HG02884 (cell line): Measurements from ENCODE around the gene SOS1.
"Not testable (repeated sequence)": the region's sequence is repeated elsewhere in the genome, so short reads cannot be mapped to it uniquely, and the experiment has no call there.

ENCODE experiments used
- ATAC-seq: cut with Tn5 transposase; IDR thresholded peaks from one replicate; pipeline ENCODE4 v1.9.1; 2021; ENCODE audit warnings: mild to moderate bottlenecking, moderate library complexity; ENCODE audit not compliant: unreplicated experiment

Gene SOS1

DNA sequence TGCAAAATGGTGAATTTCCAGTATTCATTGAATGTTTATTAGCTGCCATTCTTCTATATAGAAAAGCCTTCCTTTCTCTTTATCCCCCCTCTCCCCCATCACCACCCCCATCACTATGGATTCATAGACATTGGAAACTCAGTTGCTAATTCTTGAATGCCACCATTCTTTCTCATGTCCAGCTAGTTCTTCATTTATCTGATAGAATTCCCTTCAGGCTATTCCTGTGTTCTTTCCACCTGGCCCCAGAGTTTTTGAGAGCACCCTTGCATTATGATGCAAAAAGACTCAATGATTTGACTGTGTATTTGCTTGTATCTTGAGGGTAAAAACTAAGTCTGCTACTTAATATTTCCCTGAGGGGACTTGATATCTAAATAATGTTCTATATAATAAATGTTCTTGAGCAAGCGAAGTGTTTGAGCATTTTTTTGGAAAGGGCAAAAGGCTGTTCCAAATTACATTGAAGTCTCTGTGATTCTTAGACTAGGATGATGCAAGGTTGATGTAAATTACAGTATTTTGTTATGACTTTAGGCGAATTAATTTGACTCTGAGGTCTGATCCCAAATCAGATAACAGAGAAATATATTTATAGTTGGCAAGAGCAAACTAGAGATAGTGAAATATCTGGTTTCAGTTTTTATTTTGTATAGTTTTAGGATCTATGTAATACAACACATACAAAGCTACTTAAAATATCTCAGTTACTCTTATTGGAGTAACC, 18.8 kb upstream of the SOS1 start:
- no peak for ATAC-seq

DNA sequence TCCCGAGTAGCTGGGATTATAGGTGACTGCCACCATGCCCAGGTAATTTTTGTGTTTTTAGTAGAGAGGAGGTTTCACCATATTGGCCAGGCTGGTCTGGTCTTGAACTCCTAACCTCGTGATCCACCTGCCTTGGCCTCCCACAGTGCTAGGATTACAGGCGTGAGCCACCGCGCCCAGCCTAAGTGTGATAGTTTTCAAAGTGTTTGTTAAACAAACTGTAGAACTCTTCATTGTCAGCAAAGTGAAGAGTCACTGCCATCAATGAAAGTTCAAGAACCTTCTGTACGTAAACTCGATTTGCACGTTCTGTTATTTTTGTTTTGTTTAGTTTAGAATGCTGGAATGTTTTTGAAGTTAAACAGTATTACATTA, 18.0 kb upstream of the SOS1 start:
- ATAC-seq: no peak

DNA sequence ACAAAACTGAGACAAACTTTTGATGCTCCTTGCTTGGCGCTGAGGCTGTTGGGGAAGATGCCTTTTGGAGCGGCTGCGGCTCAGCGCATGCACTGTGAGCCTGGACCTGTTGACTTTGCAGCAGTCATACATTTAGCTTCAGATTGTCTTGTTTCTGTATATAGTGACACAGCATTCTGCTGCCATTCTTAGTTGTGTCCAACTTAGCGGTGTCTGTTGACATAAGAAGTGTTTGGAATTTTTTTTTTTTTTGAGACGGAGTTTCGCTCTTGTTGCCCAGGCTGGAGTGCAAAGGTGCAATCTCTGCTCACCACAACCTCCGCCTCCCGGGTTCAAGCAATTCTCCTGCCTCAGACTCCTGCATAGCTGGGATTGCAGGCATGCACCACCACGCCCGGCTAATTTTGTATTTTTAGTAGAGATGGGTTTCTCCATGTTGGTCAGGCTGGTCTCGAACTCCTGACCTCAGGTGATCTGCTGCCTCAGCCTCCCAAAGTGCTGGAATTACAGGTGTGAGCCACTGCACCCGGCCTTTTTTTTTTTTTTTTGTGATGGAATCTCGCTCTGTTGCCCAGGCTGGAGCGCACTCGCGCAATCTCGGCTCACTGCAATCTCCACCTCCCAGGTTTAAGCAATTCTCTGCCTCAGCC, 17.5 kb upstream of the SOS1 start:
- ATAC-seq: not testable (repeated sequence)

DNA sequence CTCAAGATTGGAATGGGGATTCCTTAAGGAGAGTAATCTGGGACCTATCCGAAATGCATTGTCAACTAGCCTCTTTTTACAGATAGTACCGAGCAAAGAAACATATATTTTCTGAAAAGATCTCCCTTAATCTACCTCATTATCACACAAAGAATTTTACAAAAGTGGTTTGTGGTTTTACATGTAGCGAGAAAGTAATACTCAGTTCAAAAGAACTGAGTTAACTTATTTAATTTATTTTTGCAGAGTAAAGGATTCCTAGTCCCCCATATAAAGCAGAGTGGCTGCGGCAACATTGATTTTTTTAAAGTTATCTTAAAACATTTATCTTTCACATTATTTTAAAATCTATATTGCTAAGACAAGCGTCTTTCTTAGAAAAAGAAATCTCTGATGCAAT, 15.9 kb upstream of the SOS1 start:
- no peak for ATAC-seq

DNA sequence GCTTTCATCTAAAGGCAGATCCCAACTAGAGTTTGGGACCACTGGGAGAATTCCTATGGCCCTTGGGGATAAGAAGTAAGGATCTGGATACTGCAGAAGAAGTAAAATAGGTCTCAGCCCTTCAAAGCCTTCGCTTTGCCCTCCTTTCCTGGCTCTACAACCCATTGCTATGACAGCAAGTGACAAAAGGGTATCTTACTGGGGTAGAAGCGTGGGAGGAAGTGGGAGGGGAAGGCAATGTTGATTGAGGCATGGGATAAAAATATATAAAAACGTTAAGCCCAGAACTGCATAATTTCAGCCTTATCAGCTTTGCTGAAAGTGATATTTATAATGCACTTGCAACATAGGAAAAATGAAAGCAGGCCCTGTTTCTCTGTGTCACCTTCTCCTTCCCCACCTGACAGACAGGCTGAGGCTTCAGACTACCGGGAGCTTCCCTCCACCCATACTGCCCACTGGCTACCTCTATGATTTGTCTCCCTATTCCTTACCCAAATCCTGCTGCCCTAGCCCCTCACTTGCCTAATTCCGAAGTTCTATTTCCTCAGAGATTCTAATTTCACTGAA, 14.9 kb upstream of the SOS1 start:
- ATAC-seq: no peak

DNA sequence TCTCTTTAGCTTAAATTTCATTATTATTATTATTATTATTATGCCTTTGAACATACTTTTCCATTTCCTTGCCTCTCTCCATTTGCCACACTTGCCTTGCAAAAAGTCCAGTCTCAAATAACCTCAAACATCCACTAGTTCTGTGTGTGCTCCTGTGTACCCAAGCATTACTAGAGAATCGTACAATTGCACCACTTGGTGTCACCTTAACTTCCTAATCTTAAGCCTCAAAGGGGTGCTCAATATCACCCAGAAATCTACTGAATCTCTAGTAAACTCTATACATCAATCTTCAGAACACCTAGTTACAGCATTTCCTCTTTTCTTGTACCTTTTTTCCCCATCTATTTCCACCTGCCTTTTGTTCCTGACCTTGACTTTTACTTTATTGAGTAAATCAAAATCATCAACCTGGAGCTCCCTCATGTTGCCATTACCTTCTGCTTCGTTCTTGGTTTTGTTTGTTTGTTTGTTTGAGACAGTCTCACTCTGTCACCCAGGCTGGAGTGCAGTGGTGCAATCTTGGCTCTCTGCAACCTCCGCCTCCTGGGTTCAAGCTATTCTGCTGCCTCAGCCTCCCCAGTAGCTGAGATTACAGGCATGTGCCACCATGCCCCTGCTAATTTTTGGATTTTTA, 12.5 kb upstream of the SOS1 start:
- no peak for ATAC-seq

DNA sequence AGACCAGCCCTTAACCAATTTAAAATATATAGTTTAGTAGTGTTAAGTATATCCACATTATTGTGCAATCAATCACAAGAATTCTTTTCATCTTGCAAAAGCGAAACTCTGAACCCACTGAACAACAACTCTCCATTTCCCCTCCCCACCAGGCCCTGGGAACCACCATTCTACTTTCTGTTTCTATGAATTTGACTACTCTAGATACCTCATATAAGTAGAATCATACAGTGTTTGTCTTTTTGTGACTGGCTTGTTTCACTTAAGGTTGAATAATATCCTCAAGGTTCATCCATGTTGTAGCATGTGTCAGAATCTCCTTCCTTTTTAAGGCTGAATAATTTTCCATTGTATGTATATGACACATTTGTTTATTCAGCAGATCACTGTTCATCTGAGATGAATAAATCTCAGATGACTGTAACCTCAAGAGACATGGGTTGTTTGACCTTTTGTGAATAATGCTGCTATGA, 8.1 kb upstream of the SOS1 start:
- peak; percentile 45 for ATAC-seq

DNA sequence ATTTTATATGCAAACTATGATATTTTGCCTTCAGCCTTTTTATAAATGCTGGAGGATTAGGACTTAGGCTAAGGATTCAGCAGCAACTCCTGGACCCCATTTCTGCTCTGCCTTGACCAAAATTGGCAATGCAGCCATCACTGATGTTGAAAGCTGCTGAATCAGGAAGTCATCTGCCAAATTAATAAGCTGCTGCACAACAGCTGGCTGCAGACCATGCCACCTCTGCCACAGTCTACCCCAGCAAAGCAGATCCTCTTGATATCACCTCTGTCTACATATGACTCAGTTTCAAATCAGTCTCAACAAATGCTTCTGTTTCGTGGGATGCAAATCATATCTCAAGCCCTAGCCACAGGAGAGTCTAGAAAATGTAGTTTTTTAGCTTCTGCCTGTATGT, 7.1 kb upstream of the SOS1 start:
- peak; percentile 39 for ATAC-seq

DNA sequence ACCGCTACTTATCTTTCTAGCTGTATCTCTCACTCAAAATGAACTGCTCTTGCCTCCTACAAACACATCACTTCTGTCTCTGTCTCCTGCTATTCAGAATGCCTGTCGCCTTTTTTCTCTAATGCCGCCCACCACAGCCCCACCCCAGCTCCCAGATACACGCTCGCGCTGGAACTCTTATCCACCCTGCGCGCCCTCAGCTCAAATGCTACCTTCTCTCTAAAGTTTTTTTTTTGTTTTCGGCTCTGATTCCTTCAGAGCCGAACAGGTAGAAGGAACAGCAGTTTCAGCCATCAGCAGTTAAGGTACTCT, 3.9 kb upstream of the SOS1 start:
- no peak for ATAC-seq

DNA sequence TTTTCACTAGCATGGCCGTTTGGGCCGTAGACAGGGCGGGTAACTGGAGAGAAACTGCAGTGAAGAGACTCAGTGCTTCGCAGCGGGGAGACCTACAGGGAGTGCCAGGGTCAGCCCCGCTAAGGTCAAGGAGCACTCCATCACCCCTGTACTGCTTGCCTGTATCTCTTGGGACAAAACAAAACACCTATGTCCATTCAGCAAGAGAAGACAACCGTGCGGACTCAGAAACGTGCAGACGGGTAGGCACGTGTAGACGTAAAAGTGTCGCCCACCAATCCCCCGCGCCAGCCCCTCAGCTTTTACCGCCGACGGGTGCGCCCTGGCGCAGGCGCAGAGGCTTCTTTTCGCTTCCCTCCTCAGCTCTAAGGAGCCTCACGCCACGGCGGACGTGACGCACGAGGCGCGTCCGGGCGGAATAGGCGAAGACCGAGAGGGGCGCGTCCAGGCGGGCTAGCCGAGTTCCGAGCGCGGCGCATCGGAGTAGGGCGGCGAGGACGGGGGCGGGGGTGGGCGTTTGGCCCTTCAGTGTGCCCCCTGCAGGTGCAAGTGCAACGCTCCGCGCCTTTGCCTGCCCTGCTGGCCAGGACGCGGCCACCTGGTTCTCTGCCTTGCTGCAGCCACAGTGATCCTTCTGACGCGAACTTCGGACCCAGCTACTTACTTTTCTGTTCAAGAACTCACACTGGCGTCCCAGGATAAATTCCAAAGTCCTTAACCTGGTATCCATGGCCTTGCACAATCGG, 3.3 kb upstream of the SOS1 start:
- peak; percentile 50 for ATAC-seq

DNA sequence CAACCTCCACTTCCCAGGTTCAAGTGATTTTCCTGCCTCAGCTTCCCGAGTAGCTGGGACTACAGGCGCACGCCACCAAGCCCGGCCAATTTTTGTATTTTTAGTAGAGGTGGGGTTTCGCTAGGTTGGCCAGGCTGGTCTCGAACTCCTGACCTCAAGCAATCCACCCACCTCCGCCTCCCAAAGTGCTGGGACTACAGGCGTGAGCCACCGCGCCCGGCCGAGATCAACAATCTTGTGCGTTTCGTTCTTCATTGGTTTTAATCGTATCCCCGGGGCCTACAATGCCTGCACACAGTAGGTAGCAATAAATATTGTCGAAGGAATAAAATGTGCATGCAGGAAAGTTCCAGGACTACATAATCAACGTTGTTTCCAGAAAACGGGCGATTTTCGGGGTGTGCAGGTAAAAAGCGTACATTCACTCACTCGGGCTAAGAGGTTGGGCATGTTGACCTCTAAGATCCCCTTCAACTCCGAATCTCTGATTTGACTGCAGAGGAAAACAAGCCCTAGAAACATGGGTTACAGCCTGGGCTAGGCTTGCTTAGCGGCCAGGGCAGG, 2.7 kb upstream of the SOS1 start:
- ATAC-seq: no peak

DNA sequence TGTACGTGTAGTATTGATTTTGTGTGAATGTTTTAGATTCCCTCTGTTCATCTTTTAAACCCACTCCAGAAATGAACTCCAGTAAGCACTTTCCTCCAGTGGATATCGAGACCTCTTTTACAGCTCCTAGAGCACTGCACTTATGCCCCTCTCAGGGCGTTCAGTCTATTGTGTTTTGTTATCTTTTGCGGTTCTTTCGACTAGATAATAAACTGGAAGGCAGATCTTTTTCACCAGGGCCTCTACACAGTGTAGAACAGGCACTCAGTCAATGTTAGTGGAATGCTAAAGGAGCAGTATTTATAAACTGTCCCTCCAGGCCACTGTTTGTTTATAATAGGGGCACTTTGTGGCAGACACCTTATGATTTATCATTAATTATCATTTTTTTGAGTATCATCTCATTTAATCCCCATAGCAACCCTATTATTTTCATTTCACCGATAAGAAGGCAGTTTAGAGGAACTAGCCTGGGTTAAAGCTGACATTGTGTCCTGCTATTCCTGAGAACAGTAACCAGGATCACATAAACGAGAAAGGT, 742 bp upstream of the SOS1 start:
- no peak for ATAC-seq

DNA sequence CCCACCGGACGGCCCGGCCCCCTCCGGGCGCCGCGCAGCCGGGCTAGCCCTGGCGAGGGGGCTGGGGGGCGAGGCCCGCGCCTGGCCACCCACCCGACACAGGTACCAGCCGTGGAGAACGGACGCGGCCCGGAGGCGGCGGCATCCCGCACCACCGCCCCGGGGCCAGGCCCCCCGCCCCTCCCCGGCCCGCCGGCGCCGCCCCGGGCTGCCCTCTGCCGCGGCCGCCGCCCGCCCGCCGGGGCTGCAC, 405 bp downstream of the SOS1 start:
- peak; percentile 9 for ATAC-seq

DNA sequence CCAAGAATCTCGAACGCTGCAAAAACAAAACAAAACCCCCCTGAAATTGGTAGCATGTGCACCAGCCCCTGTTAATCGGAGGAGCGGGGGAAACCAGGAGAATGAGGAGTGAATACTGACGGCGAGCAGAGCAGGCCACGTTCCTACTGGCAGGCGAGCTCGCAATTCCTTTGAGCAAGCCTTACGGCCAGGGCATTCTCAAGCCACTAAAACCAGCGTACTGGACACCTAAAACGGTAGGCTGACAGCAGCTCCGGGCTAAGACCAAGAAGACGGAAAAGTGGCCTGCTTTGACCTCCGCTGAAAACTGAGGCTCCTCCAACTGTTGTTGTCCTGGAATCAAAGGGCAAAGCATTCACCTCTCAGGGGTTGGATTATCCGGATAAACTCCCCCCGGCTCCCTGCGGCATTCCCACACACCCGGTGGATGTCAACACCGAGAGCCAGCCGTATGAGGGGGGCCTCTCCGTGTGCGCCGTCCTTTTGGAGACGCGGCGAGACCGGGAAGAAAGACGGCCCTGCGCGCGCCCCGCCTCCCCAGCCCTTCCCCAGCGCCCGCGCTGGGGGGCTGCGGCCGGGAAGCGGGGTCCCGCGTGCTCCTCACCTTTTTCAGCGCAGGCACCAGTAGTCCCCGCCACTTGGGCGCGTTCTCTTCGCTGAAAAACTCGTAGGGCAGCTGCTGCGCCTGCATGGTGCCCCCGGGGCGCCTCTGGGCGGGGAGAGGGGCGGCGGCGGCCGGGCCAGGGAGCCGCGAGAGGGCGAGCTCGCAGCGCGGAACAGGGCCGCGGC, 925 bp downstream of the SOS1 start:
- peak; percentile 32 for ATAC-seq

DNA sequence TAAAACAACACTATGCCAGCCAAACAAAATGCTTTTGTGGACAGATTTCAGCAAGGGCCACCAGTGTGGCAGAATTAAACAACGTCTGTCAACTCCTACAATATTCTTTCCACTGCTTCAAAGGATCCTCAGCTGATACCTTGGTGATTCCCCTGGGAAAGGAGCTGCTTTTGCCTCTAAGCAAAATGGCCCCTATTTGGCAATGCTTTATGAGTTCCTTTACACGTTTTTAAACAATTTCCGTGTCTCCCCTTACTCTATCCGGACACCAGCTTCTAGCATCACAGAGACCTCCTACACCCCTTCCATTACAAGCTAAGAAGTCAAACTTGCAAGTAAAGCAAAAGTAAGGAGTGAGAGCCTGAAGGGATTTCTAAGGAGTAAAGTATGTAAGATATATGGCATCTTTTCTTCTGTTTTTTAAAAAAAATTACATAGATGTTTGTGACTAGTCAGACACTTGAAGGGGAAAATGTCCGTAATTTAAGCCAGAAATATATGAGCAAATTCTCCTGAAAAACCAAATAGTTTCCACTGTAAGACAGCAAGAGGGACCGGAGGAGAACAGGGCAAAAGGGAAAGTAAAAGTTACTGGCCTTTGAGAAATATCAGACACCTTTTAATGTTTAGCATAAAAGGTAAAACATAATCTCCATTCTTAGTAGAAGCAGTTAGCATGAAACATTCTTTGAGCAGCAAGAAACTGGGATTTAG, 1.9 kb downstream of the SOS1 start:
- no peak for ATAC-seq

DNA sequence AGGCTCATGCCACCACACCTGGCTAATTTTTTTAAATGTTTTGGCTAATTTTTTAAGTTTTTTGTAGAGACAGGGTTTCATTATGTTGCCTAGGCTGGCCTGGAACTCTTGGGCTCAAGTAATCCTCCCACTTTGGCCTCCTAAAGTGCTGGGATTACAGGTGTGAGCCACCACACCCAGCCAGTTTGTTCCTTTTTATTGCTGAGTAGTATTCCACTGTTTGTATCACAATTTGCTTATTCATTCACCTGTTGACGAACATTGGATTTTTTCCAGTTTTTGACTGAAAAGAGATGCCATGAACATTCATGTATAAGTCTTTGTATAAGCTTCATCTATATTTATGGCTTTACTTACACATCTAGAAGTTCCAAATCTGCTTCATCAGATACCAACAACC, 5.3 kb downstream of the SOS1 start:
- ATAC-seq: no peak

DNA sequence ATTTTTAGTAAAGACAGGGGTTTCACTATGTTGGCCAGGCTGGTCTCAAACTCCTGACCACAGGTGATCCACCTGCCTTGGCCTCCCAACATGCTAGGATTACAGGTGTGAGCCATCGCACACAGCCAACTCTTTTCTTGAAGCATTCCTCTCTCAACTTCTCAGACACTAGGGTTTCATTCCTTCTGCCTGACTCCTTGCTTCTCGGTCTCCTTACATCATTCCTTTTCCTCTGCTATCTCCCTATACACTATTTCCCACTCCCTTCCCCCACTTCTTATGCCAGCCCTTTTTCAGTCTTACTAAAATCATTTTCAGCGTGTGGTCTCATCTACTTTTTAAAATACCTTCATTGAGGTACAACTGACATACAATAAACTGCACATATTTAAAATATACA, 6.1 kb downstream of the SOS1 start:
- ATAC-seq: no peak

DNA sequence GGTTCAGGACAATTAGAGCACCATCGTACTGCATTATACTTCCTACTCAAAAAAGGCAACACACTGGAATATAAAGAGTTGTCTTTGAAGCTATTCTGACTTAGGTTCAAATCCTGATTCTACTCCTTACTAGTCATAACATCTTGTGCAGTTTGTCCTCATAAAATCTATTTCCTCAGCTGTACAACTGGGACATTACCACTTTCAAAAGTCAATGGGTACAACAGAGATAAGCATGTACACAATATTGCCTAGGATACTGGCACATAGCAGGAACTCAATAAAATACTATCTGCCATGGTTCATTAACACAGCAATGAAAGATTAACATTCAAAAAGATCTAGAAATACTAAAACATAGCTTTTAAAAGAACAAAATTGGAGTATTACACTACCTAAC, 11.3 kb downstream of the SOS1 start:
- ATAC-seq: no peak

DNA sequence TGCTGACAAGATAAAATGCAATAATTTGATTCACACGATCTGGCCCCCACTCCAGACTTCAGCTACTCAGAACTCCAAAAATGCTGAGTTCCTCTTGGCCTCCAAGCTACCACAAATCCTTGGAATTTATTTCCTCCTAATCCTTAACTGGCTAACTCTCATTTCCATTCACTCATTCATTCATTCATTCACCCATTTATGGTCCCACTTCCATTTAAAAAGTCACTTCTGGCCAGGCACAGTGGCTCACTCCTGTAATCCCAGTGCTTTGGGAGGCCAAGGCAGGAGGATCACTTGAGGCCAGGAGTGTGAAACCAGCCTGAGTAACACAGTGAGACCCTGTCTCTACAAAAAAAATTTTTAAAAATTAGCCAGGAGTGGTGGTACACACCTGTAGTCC, 12.5 kb downstream of the SOS1 start:
- ATAC-seq: no peak
